HG03060 (cell line): ENCODE results near the gene GMEB2.
"Not testable (repeated sequence)": the region's sequence is repeated elsewhere in the genome, so short reads cannot be mapped to it uniquely, and the experiment has no call there.

Experiments used
- ATAC-seq: cut with Tn5 transposase; IDR thresholded peaks from one replicate; pipeline ENCODE4 v1.9.1; 2021; ENCODE audit warnings: low read depth, moderate number of reproducible peaks; ENCODE audit not compliant: unreplicated experiment

The GMEB2 gene

DNA sequence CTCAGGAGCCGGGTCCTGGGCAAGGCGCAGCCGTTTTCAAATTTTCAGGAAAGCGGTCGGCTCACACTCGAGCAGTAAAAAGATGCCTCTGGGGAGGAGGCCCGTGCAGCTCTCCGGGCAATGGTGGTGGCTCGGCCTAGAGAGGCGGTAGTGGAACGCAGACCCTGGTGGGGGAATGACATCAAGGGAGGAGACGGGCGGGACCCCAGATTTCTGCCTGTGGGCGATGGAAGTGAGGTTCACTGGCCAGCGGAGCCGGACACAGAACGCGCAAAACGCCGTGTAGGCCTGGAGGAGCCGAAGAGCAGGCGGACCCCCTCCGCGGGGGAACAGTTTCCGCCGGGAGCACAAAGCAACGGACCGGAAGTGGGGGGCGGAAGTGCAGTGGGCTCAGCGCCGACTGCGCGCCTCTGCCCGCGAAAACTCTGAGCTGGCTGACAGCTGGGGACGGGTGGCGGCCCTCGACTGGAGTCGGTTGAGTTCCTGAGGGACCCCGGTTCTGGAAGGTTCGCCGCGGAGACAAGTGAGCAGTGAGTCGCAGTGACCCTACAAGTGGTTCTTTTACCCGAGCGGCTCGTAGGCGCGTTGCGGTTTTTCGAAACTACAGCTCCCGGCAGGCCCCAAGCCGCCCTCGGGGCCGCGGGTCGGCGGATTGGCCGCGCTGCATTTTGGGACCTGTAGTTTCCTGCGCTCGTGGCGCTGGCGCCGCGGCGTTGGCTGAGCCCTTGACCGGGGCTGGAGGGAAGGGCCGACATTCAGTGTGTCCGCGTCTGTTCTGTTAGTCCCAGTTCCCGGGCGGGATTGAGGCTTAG is 31.2 kb upstream of the GMEB2 start, which contains the start of gene RTEL1:
TSS of gene RTEL1 (plus strand) at position 376 of the 812 bp plus-strand sequence. CDS start 1,091 bp downstream, outside the sequence.
- peak; percentile 66 for ATAC-seq

DNA sequence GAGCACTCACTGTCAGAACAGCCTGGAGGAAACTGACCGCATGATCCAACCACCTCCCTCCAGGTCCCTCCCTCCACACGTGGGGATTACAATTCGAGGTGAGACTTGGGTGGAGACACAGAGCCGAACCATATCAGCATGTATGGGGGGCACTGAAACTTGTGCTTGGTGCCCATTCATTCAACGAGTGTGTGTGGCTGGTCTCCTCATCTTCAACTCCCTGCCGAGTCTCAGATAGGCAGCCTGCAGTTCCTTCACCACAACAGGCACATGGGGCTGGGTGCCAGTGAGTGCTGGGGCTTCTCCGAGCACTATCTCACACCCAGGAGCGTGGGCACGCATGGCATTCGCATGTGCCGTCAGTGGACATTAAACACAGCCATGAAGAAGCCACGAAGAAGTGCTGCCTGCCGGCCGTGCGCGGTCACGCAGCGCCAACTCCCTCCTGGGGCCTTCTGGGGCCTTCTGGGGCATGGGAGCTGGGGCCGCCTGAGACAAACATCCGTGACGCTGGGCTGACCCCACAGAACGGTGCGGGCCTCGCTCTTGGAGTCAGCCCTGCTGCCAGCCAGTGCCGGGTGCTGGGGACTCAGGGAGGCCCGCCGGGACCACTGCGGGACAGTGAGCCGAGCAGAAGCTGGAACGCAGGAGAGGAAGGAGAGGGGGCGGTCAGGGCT is 30.5 kb upstream of the GMEB2 start:
- ATAC-seq: no peak

- no peak for ATAC-seq
These were observed 29.6 kb upstream of the GMEB2 start for GRCh38 chr20:63656451-63656850.

GRCh38 chr20:63655249-63655648 is 28.3 kb upstream of the GMEB2 start:
- ATAC-seq: no peak

DNA sequence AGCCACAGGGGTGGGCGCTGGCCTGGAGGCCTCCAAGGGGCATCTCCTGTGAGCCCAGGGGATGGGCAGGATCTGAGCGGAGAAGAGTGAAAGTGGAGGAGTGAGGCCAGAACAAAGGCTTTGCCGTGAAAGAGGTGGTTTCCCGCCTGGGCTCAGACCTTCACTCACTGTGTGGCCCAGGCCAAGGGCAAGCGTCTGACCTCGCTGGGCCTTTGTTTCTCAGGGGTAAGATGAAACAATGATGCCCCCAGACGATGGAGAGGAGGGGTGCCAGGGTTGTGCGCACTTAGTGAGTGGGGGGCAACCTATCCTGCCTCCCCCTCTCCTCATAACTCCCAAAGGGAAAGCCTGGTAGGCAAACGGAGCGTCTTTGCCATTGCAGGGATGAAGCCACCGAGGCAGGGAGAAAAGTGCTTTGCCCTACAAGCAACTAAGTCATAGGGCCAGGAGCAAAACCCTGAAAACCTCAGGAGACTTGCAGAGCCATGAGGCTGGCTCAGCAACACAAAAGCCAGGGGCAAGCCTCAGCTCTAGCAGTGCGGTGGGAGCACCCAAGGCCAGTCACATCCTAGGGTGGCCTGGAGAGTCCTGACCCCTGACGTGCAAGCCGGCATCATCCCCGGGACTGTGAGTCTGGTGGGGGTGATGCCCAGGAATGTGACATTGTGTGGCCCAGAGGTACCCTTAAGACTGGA is 27.2 kb upstream of the GMEB2 start:
- no peak for ATAC-seq

- ATAC-seq: no peak
These were observed 26.4 kb upstream of the GMEB2 start, which contains the start of gene STMN3 for GRCh38 chr20:63653041-63653973. Gene STMN3 (minus strand): TSS chr20:63653424. CDS start chr20:63653345, 79 bp downstream.

DNA sequence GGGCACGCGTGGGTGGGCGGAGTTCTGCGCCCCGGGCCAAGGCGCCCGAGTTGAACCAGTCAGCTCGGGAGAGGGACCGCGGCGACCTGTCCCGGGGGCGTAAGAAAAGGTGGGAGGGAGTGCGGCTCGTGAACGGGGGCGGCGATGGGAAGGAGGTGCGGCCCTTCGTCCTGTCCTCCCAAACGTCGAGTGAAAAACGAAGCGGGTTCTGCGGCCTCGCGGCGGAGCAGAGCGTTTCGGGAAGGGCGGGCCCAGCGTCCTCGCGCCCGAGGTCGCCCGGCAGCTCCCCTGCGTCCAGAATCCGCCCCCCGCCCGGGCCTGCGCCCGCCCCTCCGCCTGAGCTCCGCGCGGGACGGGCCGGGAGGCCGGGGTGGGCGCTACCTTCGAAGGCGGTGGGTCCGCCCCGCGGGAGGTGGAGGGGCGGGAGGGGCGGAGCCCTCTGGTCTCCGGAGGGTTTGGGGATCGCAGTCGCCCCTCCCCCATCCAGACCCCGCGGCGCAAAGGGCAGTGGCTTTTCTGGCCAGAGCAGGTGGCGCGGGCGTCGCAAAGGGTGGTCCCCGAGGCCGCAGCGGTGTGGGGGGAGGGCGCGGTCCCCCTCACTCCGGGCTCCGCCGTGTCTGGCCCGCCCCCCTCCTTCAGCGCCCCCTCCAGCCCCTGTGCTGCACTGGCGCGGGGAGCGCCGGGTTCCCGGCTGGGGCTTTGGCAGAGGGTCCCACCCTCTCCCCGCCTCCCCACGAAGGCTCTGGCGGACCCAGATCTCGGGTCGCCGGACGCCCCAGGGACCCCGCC is 25.5 kb upstream of the GMEB2 start:
- no peak for ATAC-seq

GRCh38 chr20:63651942-63652191 is 25.0 kb upstream of the GMEB2 start:
- ATAC-seq: no peak

GRCh38 chr20:63650486-63650885 is 23.6 kb upstream of the GMEB2 start:
- not testable (repeated sequence) for ATAC-seq

GRCh38 chr20:63648895-63649589 is 22.1 kb upstream of the GMEB2 start:
- no peak for ATAC-seq

- no peak for ATAC-seq
These were observed 21.3 kb upstream of the GMEB2 start for GRCh38 chr20:63648190-63648589.

- no peak for ATAC-seq
These were observed 18.3 kb upstream of the GMEB2 start for GRCh38 chr20:63645218-63645617.

- no peak for ATAC-seq
These were observed 17.0 kb upstream of the GMEB2 start for GRCh38 chr20:63643946-63644345.

GRCh38 chr20:63643499-63643898 is 16.6 kb upstream of the GMEB2 start:
- ATAC-seq: no peak

DNA sequence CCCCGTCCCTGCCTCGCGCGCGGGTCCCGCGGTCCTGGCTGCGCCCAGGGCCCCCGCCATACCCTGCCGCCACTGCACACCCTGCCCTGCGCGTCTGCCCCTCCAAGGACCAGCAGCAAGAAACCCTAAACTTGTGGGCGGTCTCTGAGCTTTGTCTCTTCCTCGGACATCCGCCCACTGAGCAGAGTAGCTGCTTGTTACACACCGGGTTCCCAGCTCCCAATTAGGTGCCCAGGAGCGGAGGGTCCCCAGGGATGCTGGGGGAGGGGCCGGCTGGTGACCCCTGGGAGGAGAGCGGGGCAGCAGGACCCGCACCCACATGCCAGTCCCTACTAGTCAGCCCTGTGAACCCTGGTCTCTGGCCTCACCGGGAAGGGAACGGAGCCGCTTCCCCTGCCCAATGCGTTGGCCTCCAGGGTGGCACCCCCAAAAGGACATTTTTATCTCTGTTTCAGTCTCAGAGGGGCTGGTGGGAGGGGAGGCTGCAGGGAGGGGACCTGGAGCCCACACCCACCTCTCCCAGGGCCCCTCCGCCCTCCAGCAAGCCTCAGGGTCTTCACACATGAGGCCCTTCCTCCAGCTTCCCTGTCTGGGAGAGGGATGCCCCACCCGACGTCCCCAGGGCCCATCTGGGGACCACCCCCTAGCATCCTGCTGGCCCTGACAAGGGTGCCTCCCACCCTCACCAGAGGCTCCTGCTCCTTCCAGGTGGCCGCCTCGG is 15.8 kb upstream of the GMEB2 start:
- no peak for ATAC-seq

- peak; percentile 84 for ATAC-seq
These were observed 15.1 kb upstream of the GMEB2 start for GRCh38 chr20:63641792-63642523.

- ATAC-seq: no peak
These were observed 14.4 kb upstream of the GMEB2 start for GRCh38 chr20:63641146-63641791.
